Suprapubic skin (tissue), 4 donors: ENCODE data around the gene INPP5A. TPM values are rescaled to one million over a fixed set of nuclear protein-coding genes. Genes with fewer than 3 reads are reported as not detected.
A peak's percentile ranks its signal among the peaks of the same experiment; 100 is the strongest.

Source experiments
- DNase-seq, 2 donors: peaks; one replicate each; pipeline ENCODE4 v3.0.0-alpha.2; 2019; ENCODE audit warnings: low spot score in 2 of 2
- H3K27ac ChIP-seq: fragments of 200-600 bp; sonication (generic); one replicate; pipeline ENCODE4 v1.5.1; 2019
- H3K27me3 ChIP-seq: fragments of 200-600 bp; sonication (generic); one replicate; pipeline ENCODE4 v1.5.1; 2019
- H3K36me3 ChIP-seq: fragments of 200-600 bp; sonication (generic); one replicate; pipeline ENCODE4 v1.5.1; 2019
- H3K4me1 ChIP-seq: fragments of 200-600 bp; sonication (generic); one replicate; pipeline ENCODE4 v1.5.1; 2019
- H3K4me3 ChIP-seq: fragments of 200-600 bp; sonication (generic); one replicate; pipeline ENCODE4 v1.5.1; 2019; ENCODE audit warnings: mild to moderate bottlenecking
- H3K9me3 ChIP-seq: fragments of 200-600 bp; sonication (generic); one replicate; pipeline ENCODE4 v1.5.1; 2019
- CTCF ChIP-seq, 2 donors: fragments of 200-600 bp in 1 of 2; fragments of 450-650 bp in 1 of 2; sonication (generic) in 1 of 2; IDR thresholded peaks; one replicate each; pipeline ENCODE4 v1.5.1; 2016 to 2019; ENCODE audit warnings: antibody characterized with exemption in 2 of 2, mild to moderate bottlenecking in 1 of 2, moderate library complexity in 1 of 2
- EP300 ChIP-seq: sonication (generic); formaldehyde crosslinking; IDR thresholded peaks from one replicate; pipeline ENCODE4 v1.6.1; 2017; ENCODE audit warnings: antibody characterized with exemption
- POLR2A ChIP-seq, 2 donors: fragments of 450-650 bp; IDR thresholded peaks; one replicate each; pipeline ENCODE4 v1.6.1; 2017; ENCODE audit warnings: antibody characterized with exemption in 2 of 2, mild to moderate bottlenecking in 2 of 2, moderate library complexity in 2 of 2
- POLR2AphosphoS5 ChIP-seq, 3 donors: sonication (generic); formaldehyde crosslinking; IDR thresholded peaks; one replicate each; pipeline ENCODE4 v1.6.1; 2017; ENCODE audit warnings: antibody characterized with exemption in 3 of 3
- WGBS: methylation state at CpG from one replicate; pipeline ENCODE4 v1.1.5; 2018; 5-methylcytosine and 5-hydroxymethylcytosine counted together
- total RNA-seq, 4 donors: library from RNA; depleted of rRNA; stranded (reverse); fragments of >200 nt; gene quantifications; one replicate each; pipeline ENCODE4 v1.1.0, GENCODE V29; 2016

INPP5A gene
- total RNA-seq, 4 donors from 2014 or later = 28.1 to 39.1 (median 32.3) TPM

- DNase-seq = no peak
- H3K36me3 ChIP-seq = no peaks in the 10 kb centered on the region
- H3K27ac ChIP-seq = no peak overlapping the region
- peaks cover 27% of the 10 kb centered on the region for H3K27me3 ChIP-seq
- WGBS = 65% methylated on average over 9 of the region's 16 CpGs
- no peaks in the 10 kb centered on the region for H3K9me3 ChIP-seq
- no peak overlapping the region for H3K4me3 ChIP-seq
- H3K4me1 ChIP-seq = no peaks in the 10 kb centered on the region
- TF ChIP-seq POLR2AphosphoS5 (IDR thresholded peaks at IDR 0.05) (no peak), CTCF (IDR thresholded peaks at IDR 0.05) (no peak), POLR2A (IDR thresholded peaks at IDR 0.05) (no peak), EP300 (no peak)
These were observed 265.2 kb downstream of the INPP5A start for GRCh38 chr10:132802694-132803320.

GRCh38 chr10:132803416-132804210 is 266.0 kb downstream of the INPP5A start:
- no peak overlapping the region for H3K4me3 ChIP-seq
- no peaks in the 10 kb centered on the region for H3K9me3 ChIP-seq
- no peaks in the 10 kb centered on the region for H3K4me1 ChIP-seq
- H3K36me3 ChIP-seq = no peaks in the 10 kb centered on the region
- peaks cover 33% of the 10 kb centered on the region for H3K27me3 ChIP-seq
- WGBS = 84% methylated on average over 33 of the region's 34 CpGs
- TF ChIP-seq POLR2AphosphoS5 (IDR thresholded peaks at IDR 0.05) = no peak
- no peak for TF ChIP-seq EP300
- no peak for TF ChIP-seq CTCF (IDR thresholded peaks at IDR 0.05)
- TF ChIP-seq POLR2A (IDR thresholded peaks at IDR 0.05) = no peak
- H3K27ac ChIP-seq = no peak overlapping the region
- no peak for DNase-seq

GRCh38 chr10:132804287-132804686 is 266.7 kb downstream of the INPP5A start:
- Histone ChIP-seq H3K9me3 (no peaks in the 10 kb centered on the region), H3K4me3 (no peak overlapping the region), H3K27me3 (peaks cover 40% of the 10 kb centered on the region), H3K36me3 (no peaks in the 10 kb centered on the region), H3K27ac (no peak overlapping the region), H3K4me1 (no peaks in the 10 kb centered on the region)
- DNase-seq = no peak
- 90% methylated on average over 11 of the region's 11 CpGs for WGBS
- TF ChIP-seq POLR2A (IDR thresholded peaks at IDR 0.05) = no peak

GRCh38 chr10:132804785-132805426 is 267.3 kb downstream of the INPP5A start:
- H3K27ac ChIP-seq = no peak overlapping the region
- DNase-seq = no peak
- peaks cover 44% of the 10 kb centered on the region for H3K27me3 ChIP-seq
- H3K36me3 ChIP-seq = no peaks in the 10 kb centered on the region
- H3K4me3 ChIP-seq = no peak overlapping the region
- 62% methylated on average over 18 of the region's 23 CpGs for WGBS
- no peaks in the 10 kb centered on the region for H3K9me3 ChIP-seq
- H3K4me1 ChIP-seq = no peaks in the 10 kb centered on the region
- TF ChIP-seq POLR2A (IDR thresholded peaks at IDR 0.05) = no peak
- TF ChIP-seq POLR2AphosphoS5 (IDR thresholded peaks at IDR 0.05) = no peak
- TF ChIP-seq CTCF (IDR thresholded peaks at IDR 0.05) = no peak
- no peak for TF ChIP-seq EP300

GRCh38 chr10:132805599-132805998 is 268.0 kb downstream of the INPP5A start:
- peak in 1 of 2 donors; percentile 36 for DNase-seq
- TF ChIP-seq POLR2AphosphoS5 (IDR thresholded peaks at IDR 0.05) (no peak), EP300 (no peak), CTCF (IDR thresholded peaks at IDR 0.05) (no peak), POLR2A (IDR thresholded peaks at IDR 0.05) (no peak)
- Histone ChIP-seq H3K27ac (no peak overlapping the region), H3K4me1 (no peaks in the 10 kb centered on the region), H3K27me3 (peaks cover 50% of the 10 kb centered on the region), H3K36me3 (no peaks in the 10 kb centered on the region), H3K9me3 (no peaks in the 10 kb centered on the region), H3K4me3 (no peak overlapping the region)
- WGBS = 47% methylated on average over 14 of the region's 21 CpGs
